DLD1 (cell line): ENCODE data around the gene OTOG.

Experiments
- in situ Hi-C: cut with HindIII; loops from 2 replicates; pipeline ENCODE4 v1.10.0; 2017; ENCODE audit warnings: low sequenced_read_pairs

OTOG gene

GRCh38 chr11:17691976-17692375, 144.9 kb downstream of the OTOG start:
- in situ Hi-C loops = no loop called here

DNA sequence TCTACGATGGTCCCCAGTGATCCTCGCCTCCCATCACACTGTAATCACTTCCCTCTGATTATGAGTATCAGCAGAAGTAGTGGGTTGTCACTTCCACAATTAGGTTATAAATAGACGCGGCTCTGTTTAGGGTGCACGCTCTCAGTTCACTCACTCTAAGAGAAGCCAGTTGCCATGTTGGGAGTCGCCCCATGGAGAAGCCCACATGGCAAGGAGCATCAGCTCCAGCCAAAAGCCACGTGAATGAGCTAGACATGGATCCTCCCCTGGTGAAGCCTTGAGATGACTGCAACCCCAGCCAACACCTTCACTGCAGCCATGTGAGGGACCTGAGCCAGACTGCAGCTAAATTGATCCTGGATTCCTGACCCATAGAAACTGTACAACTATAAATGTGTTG, 145.9 kb downstream of the OTOG start:
- in situ Hi-C loops = no loop called here

DNA sequence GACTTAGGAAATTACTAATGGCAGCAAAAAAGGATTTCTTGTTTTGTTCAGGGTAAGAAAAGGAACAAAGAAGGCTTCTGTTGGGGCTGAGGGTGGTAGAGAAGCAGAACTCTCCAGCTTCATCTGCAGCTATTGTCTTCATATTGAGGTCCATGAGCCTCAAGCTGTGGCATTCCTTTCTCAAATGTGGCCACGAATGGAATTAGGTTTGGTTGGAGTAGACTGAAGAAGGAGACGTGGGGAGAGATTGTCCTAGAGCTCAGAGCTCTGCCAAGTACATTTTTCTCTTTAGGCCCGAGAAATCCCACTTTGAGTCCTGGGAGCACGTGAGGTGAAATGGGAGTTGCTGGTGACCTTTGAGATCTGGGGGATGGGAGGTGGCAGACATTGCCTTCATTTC, 146.5 kb downstream of the OTOG start:
- in situ Hi-C loops = no loop called here

- in situ Hi-C loops = no loop called here
Observed at GRCh38 chr11:17694494-17695110, 147.5 kb downstream of the OTOG start.

- in situ Hi-C loops = no loop called here
Observed at GRCh38 chr11:17695454-17696441, 148.7 kb downstream of the OTOG start.

GRCh38 chr11:17696741-17697140, 149.7 kb downstream of the OTOG start:
- in situ Hi-C loops = no loop called here
